ENCODE data around the gene DUSP14. TPM values are rescaled to one million over a fixed set of nuclear protein-coding genes. Genes with fewer than 3 reads are reported as not detected.
"Not testable (repeated sequence)": the region's sequence is repeated elsewhere in the genome, so short reads cannot be mapped to it uniquely, and the experiment has no call there.

The DUSP14 gene
- total and polyA plus RNA-seq, 7 donors = 9.3 to 32.1 (median 11.6) TPM

DNA sequence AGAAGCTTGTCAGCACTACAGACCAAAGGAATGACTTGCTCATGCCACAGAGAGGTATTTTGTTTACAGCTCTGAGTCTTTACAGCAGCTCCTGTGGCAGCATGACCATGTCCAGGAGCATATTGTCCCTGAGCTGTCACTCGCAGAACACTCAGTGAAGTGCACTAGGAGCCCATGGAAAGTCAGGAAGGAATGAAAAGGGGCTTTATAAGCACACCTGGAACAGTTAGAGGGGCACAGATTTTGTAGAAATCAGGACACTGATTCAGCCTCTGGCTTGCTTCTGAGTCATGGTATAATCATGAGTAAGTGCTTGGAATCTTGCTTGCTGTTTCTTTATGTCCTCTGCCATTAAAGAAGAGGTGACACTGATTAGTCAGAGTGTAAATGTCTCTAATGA, 42.0 kb upstream of the DUSP14 start:
- Histone ChIP-seq H3K36me3 (ENCODE audit: insufficient read depth in 1 of 2, low read depth in 1 of 2) (peaks cover 3 to 89% of the 10 kb centered on the region in 2 donors), H3K27me3 (ENCODE audit: insufficient read depth in 3 of 3, low read length in 2 of 3) (no peaks in the 10 kb centered on the region), H3K9me3 (no peaks in the 10 kb centered on the region), H3K4me3 (no peak overlapping the region), H3K4me1 (peaks cover 12% of the 10 kb centered on the region), H3K27ac (peak overlapping the region; percentile 50)
- TF ChIP-seq, protein P1, sequence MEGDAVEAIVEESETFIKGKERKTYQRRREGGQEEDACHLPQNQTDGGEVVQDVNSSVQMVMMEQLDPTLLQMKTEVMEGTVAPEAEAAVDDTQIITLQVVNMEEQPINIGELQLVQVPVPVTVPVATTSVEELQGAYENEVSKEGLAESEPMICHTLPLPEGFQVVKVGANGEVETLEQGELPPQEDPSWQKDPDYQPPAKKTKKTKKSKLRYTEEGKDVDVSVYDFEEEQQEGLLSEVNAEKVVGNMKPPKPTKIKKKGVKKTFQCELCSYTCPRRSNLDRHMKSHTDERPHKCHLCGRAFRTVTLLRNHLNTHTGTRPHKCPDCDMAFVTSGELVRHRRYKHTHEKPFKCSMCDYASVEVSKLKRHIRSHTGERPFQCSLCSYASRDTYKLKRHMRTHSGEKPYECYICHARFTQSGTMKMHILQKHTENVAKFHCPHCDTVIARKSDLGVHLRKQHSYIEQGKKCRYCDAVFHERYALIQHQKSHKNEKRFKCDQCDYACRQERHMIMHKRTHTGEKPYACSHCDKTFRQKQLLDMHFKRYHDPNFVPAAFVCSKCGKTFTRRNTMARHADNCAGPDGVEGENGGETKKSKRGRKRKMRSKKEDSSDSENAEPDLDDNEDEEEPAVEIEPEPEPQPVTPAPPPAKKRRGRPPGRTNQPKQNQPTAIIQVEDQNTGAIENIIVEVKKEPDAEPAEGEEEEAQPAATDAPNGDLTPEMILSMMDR (IDR thresholded peaks at IDR 0.05) = no peak
- WGBS, 3 donors = 88 to 91% (median 88%) methylated on average over 1 of the region's 1 CpG
- intact Hi-C loops (cut with DNase I) = loop anchor here in 1 of 2 donors (10.0 kb wide), 1 partner anchor 107 kb away; no protein-coding TSS in a partner anchor
- DNase-seq (no peak), ATAC-seq (peak in 3 of 4 donors; percentile 65 to 71 (median 67))

DNA sequence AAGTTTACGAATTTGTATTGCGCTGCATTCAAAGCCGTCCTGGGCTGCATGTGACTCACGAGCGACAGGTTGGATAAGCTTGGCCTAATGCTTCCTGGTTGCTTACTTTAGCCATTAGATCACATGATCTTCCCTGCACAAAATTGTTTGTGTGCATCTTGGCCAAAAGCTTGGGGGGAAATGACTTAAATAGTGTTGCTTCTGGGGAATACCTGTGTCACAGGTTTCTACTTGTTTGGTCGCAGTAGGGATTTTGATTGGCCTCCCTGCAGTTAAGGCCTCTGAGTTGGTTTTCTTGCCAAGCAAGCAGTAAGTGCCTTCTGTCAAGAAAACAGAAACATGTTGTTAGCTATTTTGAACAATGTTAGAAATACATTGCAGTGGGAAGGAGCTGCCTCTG, 39.6 kb upstream of the DUSP14 start:
- 95 to 99% (median 96%) methylated on average over 6 of the region's 6 CpGs for WGBS, 3 donors
- intact Hi-C loops (cut with DNase I) = no loop called here

DNA sequence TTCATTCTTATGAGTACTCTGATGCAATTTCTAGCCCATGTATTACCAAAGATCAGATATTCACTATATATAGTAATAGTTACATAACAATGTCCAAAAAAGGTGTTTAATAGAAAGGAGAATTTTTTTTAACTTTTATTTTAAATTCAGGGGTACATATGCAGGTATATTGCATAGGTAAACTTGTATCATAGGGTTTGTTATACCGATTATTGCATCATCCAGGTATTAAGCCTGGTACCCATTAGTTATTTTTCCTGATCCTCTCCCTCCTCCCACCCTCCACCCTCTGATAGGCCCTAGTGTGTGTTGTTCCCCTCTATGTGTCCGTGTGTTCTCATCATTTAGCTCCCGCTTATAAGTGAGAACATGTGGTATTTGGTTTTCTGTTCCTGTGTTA, 31.9 kb upstream of the DUSP14 start:
- H3K36me3 ChIP-seq (ENCODE audit: insufficient read depth in 1 of 2, low read depth in 1 of 2) = peaks cover 0 to 59% of the 10 kb centered on the region in 2 donors
- 62 to 89% (median 81%) methylated on average over 3 of the region's 3 CpGs for WGBS, 3 donors

More for the DNA sequence above, 39.6 kb upstream of the DUSP14 start:
- TF ChIP-seq, protein P1 (IDR thresholded peaks at IDR 0.05) = no peak
- no peak overlapping the region for H3K4me3 ChIP-seq
- H3K9me3 ChIP-seq = no peaks in the 10 kb centered on the region
- no peaks in the 10 kb centered on the region for H3K27me3 ChIP-seq (ENCODE audit: insufficient read depth in 3 of 3, low read length in 2 of 3)
- peaks cover 20% of the 10 kb centered on the region for H3K4me1 ChIP-seq
- H3K36me3 ChIP-seq (ENCODE audit: insufficient read depth in 1 of 2, low read depth in 1 of 2) = peaks cover 0 to 73% of the 10 kb centered on the region in 2 donors
- H3K27ac ChIP-seq = no peak overlapping the region
- ATAC-seq = no peak
- no peak for DNase-seq

DNA sequence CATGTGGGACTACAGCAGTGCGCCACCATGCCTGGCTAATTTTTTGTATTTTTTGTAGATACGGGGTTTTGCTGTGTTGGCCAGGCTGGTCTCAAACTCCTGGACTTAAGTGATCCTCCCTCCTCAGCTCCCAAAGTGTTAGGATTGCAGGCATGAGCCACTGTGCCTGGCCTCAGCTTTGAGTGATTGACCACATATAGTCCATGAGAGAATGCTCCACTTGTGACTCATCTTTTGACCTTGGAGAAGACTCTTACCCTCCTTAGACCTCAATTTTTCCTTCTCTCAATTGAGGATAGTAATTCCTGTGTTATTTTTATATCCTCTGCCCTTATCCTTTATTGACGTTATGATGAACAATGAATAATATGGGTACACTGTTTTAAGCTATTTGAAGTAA, 30.9 kb upstream of the DUSP14 start:
- no peaks in the 10 kb centered on the region for H3K9me3 ChIP-seq
- TF ChIP-seq, protein P1 (IDR thresholded peaks at IDR 0.05) = no peak

More for the DNA sequence above, 31.9 kb upstream of the DUSP14 start:
- intact Hi-C loops (cut with DNase I); H3K9me3 ChIP-seq; ATAC-seq; H3K27ac ChIP-seq; H3K4me1 ChIP-seq; H3K27me3 ChIP-seq (ENCODE audit: insufficient read depth in 3 of 3, low read length in 2 of 3); DNase-seq; H3K4me3 ChIP-seq: not testable (repeated sequence)

DNA sequence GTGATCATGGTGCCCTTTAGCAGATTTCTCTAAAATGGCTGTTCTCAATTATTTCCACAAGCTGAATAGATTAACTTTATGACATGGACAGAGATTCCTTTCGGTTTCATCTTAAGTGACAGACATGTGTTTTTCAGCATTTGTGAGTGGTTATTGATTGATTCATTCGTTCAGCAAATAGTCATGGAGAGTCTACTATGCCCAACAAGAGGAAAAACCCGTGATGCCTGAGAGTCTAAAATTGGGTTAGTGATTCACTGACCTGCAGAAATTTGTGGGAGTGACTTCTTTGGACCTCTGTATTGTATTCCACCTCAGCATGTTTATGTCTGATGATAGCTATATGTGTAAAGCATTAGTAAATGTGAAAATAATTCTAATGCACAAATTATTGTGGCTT, 28.0 kb upstream of the DUSP14 start:
- Histone ChIP-seq H3K27ac (no peak overlapping the region), H3K27me3 (ENCODE audit: insufficient read depth in 3 of 3, low read length in 2 of 3) (no peaks in the 10 kb centered on the region), H3K9me3 (no peaks in the 10 kb centered on the region), H3K36me3 (ENCODE audit: insufficient read depth in 1 of 2, low read depth in 1 of 2) (peaks cover 0 to 87% of the 10 kb centered on the region in 2 donors), H3K4me3 (no peak overlapping the region), H3K4me1 (no peaks in the 10 kb centered on the region)
- DNase-seq (no peak), ATAC-seq (peak in 3 of 4 donors; percentile 51 to 79 (median 76))
- intact Hi-C loops (cut with DNase I) = no loop called here
- TF ChIP-seq, protein P1 (IDR thresholded peaks at IDR 0.05) = no peak
- WGBS, 3 donors = 78 to 90% (median 86%) methylated on average over 3 of the region's 3 CpGs

More for the DNA sequence above, 30.9 kb upstream of the DUSP14 start:
- intact Hi-C loops (cut with DNase I) = no loop called here
- Histone ChIP-seq H3K27ac (no peak overlapping the region), H3K36me3 (ENCODE audit: insufficient read depth in 1 of 2, low read depth in 1 of 2) (peaks cover 0 to 67% of the 10 kb centered on the region in 2 donors), H3K4me1 (no peaks in the 10 kb centered on the region), H3K27me3 (ENCODE audit: insufficient read depth in 3 of 3, low read length in 2 of 3) (no peaks in the 10 kb centered on the region), H3K4me3 (no peak overlapping the region)
- DNase-seq = no peak
- ATAC-seq = peak in 3 of 4 donors; percentile 40 to 56 (median 44)
- 95 to 98% (median 96%) methylated on average over 3 of the region's 3 CpGs for WGBS, 3 donors

All from psoas muscle (tissue), 8 donors.